Loucy (cell line): ENCODE measurements around the gene APLP2.

Experiments used
- EZH2phosphoT487 ChIP-seq: fragments of 200-600 bp; IDR thresholded peaks from 2 replicates; pipeline ENCODE4 v1.6.1; 2018; ENCODE audit warnings: antibody characterized with exemption, mild to moderate bottlenecking, moderate library complexity, borderline replicate concordance
- TF ChIP-seq, protein P1 (sequence below): fragments of 200-600 bp; sonication (generic); conservative IDR thresholded peaks from 2 replicates; pipeline ENCODE4 v1.5.1; 2014; ENCODE audit warnings: mild to moderate bottlenecking, antibody characterized with exemption, low read length

DNA sequence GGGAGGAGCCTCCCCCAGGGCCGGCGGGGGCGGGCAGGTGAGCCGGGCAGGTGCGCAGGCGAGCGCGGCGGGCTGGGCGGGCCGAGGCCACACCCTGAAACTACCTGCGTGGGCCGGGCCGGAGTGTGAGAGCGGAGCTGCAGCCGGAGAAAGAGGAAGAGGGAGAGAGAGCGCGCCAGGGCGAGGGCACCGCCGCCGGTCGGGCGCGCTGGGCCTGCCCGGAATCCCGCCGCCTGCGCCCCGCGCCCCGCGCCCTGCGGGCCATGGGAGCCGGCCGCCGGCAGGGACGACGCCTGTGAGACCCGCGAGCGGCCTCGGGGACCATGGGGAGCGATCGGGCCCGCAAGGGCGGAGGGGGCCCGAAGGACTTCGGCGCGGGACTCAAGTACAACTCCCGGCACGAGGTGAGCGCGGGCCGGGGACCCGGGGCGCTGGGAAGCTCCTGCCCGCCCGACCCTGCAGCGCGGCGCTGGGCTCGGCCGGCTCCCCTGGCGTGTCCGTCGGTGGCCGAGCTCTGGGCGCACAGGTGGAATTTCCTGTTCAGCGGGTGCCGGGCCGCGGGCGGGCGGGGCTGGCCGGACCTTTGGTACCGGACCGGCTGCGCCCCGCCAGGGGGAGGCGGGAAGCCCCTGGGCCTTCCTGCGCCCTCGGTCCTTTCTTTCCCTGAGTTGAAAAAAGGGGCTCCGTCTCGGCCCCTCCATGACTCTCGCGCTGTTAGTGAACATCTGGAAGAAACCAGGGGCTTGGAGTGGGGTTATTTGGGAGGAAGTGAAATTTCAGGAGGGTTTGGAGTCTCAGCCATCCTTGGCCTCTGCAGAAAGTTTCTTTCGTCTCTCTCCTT lies 90.2 kb downstream of the APLP2 start, which contains the start of gene ST14:
- TF ChIP-seq EZH2phosphoT487, result no peak
- TF ChIP-seq, protein P1, sequence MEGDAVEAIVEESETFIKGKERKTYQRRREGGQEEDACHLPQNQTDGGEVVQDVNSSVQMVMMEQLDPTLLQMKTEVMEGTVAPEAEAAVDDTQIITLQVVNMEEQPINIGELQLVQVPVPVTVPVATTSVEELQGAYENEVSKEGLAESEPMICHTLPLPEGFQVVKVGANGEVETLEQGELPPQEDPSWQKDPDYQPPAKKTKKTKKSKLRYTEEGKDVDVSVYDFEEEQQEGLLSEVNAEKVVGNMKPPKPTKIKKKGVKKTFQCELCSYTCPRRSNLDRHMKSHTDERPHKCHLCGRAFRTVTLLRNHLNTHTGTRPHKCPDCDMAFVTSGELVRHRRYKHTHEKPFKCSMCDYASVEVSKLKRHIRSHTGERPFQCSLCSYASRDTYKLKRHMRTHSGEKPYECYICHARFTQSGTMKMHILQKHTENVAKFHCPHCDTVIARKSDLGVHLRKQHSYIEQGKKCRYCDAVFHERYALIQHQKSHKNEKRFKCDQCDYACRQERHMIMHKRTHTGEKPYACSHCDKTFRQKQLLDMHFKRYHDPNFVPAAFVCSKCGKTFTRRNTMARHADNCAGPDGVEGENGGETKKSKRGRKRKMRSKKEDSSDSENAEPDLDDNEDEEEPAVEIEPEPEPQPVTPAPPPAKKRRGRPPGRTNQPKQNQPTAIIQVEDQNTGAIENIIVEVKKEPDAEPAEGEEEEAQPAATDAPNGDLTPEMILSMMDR, result no peak
